CD1c-positive myeloid dendritic cell (primary cell): ENCODE measurements around the gene SZRD1.
A peak's percentile ranks its signal among the peaks of the same experiment; 100 is the strongest.

Experiments
- DNase-seq: peaks from one replicate; pipeline ENCODE4 v3.0.0-alpha.2; 2016; ENCODE audit errors: extremely low spot score

The SZRD1 gene

DNA sequence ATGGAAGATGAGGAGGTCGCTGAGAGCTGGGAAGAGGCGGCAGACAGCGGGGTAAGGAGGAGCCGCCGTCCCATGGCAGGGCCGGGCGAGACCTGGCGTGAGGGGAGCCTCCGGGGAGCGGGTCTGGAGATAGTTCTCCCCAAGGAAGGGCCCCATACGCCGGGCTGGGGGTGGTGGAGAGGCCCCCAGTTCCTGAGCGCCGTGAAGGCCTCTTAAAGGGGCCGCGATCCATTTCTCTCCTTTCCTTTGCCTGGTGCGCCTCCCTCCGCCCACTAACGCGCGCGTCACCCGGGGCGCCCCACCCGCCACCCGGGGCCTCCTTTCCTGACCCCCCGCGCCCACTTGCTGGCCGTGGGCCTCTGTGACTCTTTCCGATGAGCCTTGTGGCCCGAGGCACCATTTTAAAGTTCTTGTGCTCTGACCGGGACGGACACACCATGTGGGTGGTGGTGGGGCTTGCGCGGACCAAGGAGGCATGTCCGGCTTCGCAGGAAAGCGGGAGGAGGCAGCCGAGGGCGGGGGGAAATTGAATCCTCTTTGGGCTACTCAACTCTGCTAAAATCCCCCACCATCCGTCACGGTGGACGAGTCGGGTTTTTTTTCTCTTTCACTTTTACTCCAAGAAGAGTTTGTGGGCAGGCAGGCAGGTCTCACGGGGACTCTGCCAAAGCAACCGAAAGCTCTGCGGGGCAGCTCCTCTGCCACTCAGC is 371 bp downstream of the SZRD1 start:
- DNase-seq, result peak; percentile 96

DNA sequence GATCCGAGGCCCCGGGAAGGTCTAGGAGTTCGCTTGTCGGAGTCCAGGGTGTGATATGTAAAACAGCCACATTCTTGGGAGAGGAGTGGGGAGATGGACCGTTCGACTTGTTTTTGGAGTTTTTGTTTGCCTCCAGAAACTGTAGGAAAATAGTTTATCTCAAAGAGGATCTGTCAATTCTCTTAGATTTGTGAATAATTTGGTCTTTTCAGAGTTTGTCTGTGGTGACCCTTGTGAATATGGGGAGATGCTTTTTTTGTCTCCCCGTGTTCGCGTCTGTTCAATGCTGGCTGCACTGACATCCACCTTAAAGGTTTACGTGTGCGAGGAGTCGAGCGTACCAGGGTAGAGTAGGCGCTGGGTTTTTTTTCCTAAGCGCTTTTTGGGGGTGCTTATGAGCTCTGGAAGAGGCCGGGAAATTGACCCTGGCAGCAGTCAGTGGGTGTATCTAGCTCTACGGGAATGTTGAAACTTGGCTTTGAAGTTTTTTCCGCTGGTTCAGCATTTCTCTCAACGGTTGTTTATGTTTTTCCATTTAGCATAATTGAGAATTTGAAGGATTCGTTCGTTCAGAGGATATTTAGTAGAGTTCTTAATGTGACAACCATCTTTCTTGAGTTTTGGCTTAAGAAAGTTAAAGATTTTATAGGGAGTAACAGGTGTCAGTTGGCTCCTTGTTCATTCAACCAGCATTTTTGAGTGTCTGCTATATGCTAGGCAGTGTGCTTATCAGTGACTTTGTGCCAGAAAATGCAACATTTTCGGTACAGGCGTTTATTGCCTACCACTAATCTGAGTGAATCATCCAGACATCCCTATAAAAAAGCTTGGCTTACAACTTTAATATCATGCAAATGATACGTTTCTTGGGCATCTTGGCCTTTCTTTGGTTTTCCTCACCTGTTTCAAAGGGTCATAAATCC is 1.2 kb downstream of the SZRD1 start:
- peak; percentile 26 for DNase-seq

- no peak for DNase-seq
Observed at GRCh38 chr1:16369821-16370220, 2.8 kb downstream of the SZRD1 start.

DNA sequence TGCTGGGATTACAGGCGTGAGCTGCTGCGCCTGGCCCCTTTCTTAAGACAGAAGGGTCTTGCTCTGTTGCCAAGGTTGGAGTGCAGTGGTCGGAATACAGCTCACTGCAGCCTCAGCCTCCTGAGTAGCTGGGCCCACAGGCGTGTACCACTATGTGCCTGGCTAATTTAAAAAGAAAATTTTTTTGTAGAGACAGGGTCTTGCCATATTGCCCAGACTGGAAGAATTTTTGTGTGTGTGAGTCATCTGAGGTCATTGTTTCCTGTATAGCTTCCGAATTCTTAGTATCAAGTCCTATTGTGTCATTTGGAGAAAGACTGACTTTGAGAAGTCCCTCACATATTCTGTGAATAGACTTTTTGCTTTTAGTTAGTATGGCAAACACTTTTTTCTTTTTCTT is 4.7 kb downstream of the SZRD1 start:
- DNase-seq, result peak; percentile 76

GRCh38 chr1:16372535-16373285 is 5.7 kb downstream of the SZRD1 start:
- no peak for DNase-seq

DNA sequence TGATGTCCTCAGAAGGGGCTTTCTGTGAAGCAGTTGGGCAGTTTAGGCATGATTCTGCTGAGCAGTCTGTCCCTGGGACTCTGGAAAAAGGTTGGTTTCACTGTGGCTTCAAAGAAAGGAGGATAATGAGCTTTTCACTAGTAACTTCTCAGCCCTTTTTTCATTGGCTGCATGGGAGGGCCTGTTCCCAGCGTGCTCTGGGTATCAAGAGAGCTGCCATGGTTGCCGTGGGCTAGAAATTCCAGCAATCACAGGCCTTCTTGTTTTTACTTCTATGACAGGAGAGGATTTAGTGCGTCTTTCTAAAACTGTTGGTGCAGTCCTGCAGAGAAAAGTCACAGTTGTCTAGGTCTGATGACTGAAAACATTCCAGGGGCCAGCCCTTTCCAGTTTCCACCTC is 7.2 kb downstream of the SZRD1 start:
- no peak for DNase-seq

- no peak for DNase-seq
Observed at GRCh38 chr1:16375521-16376340, 8.7 kb downstream of the SZRD1 start.

DNA sequence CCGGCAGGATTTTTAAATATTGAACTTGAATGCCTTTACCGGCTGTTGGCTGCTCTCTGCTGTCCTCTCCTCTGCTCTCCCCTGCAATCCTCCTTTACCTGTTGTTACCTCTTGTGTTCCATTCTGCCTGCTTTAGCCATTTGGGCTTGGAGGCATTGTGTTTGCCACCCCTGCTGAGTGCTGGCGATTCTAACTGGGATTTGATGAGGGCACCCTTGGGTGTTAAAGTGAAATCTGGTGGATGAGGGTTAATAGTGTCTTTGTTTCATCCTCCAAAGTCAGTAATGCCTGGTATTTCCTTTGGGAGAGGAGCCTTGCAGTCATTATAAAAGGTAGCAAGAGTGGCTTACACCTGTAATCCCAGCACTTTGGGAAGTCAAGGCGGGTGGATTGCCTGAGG is 9.9 kb downstream of the SZRD1 start:
- DNase-seq, result no peak

GRCh38 chr1:16378443-16378842 is 11.4 kb downstream of the SZRD1 start:
- no peak for DNase-seq

DNA sequence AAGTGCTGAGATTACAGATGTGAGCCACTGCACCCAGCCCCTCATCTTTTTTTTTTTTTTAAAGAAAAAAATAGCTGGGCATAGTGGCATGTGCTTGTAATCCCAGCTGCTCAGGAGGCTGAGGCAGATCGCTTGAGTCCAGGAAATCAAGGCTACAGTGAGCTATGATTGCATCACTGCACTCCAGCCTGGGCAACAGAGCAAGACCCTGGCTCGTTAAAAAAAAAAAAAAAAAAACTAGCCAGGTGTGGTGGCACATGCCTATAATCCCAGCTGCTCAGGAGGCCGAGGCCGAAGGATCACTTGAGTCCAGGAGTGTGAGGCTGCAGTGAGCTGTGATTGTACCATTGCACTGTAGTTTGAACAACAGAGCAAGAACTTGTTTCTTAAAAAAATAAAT is 13.8 kb downstream of the SZRD1 start:
- DNase-seq, result no peak

- no peak for DNase-seq
Observed at GRCh38 chr1:16383888-16384287, 16.8 kb downstream of the SZRD1 start.

- no peak for DNase-seq
Observed at GRCh38 chr1:16385659-16386453, 18.8 kb downstream of the SZRD1 start.

GRCh38 chr1:16386454-16387113 is 19.5 kb downstream of the SZRD1 start:
- peak; percentile 25 for DNase-seq

- DNase-seq, result peak; percentile 58
Observed at GRCh38 chr1:16387201-16388188, 20.5 kb downstream of the SZRD1 start.

- DNase-seq, result peak; percentile 42
Observed at GRCh38 chr1:16391411-16391810, 24.4 kb downstream of the SZRD1 start.

DNA sequence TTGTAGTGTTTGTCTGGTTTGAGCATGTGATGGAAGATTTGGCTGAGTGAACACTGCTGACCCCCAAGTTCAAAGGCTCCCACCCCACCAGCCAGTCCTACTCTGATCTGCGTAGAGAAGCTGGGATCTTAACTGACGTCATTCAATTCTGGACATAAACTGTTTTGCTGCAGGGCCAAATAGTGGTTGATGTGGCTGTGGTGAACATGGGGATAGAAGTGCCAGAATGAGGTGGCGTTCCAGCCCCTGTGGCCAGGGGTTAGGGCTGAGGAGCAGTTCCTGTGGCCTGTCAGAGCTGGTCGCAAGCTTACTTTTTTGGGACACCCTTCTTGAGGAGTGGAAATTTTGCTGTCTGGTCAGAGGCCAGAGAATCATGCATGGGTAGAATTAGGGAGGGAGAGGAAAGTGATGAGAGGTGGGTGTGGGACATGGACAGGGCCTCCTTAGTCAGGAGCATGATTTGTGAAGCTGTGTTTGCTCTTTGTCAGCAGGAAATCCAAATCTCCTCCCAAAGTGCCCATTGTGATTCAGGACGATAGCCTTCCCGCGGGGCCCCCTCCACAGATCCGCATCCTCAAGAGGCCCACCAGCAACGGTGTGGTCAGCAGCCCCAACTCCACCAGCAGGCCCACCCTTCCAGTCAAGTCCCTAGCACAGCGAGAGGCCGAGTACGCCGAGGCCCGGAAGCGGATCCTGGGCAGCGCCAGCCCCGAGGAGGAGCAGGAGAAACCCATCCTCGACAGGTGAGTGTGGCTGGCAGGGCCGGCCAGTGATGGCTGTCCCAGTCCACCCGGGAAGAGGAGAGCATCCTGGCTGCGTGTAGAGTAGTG is 25.9 kb downstream of the SZRD1 start:
- DNase-seq, result no peak

- no peak for DNase-seq
Observed at GRCh38 chr1:16393570-16394521, 26.8 kb downstream of the SZRD1 start.
